Measurements from ENCODE around the gene MYO7B.
"Not testable (repeated sequence)": the region's sequence is repeated elsewhere in the genome, so short reads cannot be mapped to it uniquely, and the experiment has no call there.

The MYO7B gene

GRCh38 chr2:127524198-127524834, 11.2 kb upstream of the MYO7B start:
- DNase-seq: not testable (repeated sequence)

- DNase-seq: no peak
These were observed 9.8 kb upstream of the MYO7B start for GRCh38 chr2:127525691-127526131.

GRCh38 chr2:127526132-127527000, 9.1 kb upstream of the MYO7B start, which contains the start of gene IWS1:
TSS of gene IWS1 (minus strand) at chr2:127526489. CDS start at chr2:127526208, 281 bp downstream.
- DNase-seq: peak; percentile 95

GRCh38 chr2:127527001-127527804, 8.3 kb upstream of the MYO7B start:
- peak; percentile 38 for DNase-seq

- no peak for DNase-seq
These were observed 7.0 kb upstream of the MYO7B start for GRCh38 chr2:127528487-127528886.

- DNase-seq: not testable (repeated sequence)
These were observed 6.1 kb upstream of the MYO7B start for GRCh38 chr2:127529416-127529815.

- DNase-seq: no peak
These were observed 5.0 kb upstream of the MYO7B start for GRCh38 chr2:127530245-127531140.

GRCh38 chr2:127531221-127531648, 4.2 kb upstream of the MYO7B start:
- DNase-seq: no peak

- no peak for DNase-seq
These were observed 3.2 kb upstream of the MYO7B start for GRCh38 chr2:127532296-127532695.

GRCh38 chr2:127535918-127536317, 435 bp downstream of the MYO7B start:
- no peak for DNase-seq

- no peak for DNase-seq
These were observed 1.4 kb downstream of the MYO7B start for GRCh38 chr2:127536707-127537541.

GRCh38 chr2:127537644-127538043, 2.2 kb downstream of the MYO7B start:
- no peak for DNase-seq

GRCh38 chr2:127541809-127542208, 6.3 kb downstream of the MYO7B start:
- DNase-seq: no peak

GRCh38 chr2:127542231-127542630, 6.7 kb downstream of the MYO7B start:
- no peak for DNase-seq

- DNase-seq: not testable (repeated sequence)
These were observed 7.6 kb downstream of the MYO7B start for GRCh38 chr2:127543013-127543501.

GRCh38 chr2:127545189-127545588, 9.7 kb downstream of the MYO7B start:
- DNase-seq: no peak

GRCh38 chr2:127545796-127546195, 10.3 kb downstream of the MYO7B start:
- DNase-seq: no peak

GRCh38 chr2:127546797-127547196, 11.3 kb downstream of the MYO7B start:
- no peak for DNase-seq

- DNase-seq: no peak
These were observed 15.9 kb downstream of the MYO7B start for GRCh38 chr2:127551221-127551930.

GRCh38 chr2:127552336-127552735, 16.9 kb downstream of the MYO7B start:
- DNase-seq: no peak

Measured in SHP77 treated with DMSO at 0.1 percent for 48 hours (cell line).